Endothelial cell of umbilical vein (primary cell): Measurements from ENCODE around the gene ADAM23. TPM values are rescaled to one million over a fixed set of nuclear protein-coding genes. Genes with fewer than 3 reads are reported as not detected.

Experiments used
- BruUV-seq: library from RNA; stranded (reverse); fragments of 400-500 nt; replicated peaks from 2 replicates; lab custom pipeline; 2021; lab: Mats Ljungman, UMichigan
- CTCF ChIA-PET: fragments of 300-600, 350-600 bp; sonication (Branson Sonifier 250); formaldehyde crosslinking; loops from one replicate; lab custom pipeline; 2021; ENCODE audit warnings: antibody characterized with exemption, inconsistent platforms; lab: Charles Lee
- POLR2A ChIA-PET: fragments of 300-600, 350-600 bp; sonication (Branson Sonifier 250); formaldehyde crosslinking; loops from one replicate; lab custom pipeline; 2021; ENCODE audit warnings: antibody characterized with exemption, inconsistent platforms; lab: Charles Lee
- DNase-seq: peaks from one replicate; pipeline ENCODE4 v3.0.0-alpha.2; 2011; ENCODE audit warnings: low read depth, low spot score
- FAIRE-seq: peaks from 2 replicates; lab custom pipeline; 2011; peaks lifted over from hg19 to GRCh38; lab: Jason Lieb, UNC
- H2AFZ ChIP-seq: 2 replicates; pipeline ENCODE4 v1.6.0; 2012; ENCODE audit warnings: low read depth, low read length, control low read depth, inconsistent platforms
- H3K27ac ChIP-seq: 2 replicates; pipeline ENCODE4 v1.5.1; 2011; ENCODE audit warnings: low read depth, mild to moderate bottlenecking, control low read depth, low read length, moderate library complexity; ENCODE audit not compliant: insufficient read depth
- H3K27me3 ChIP-seq, 2 experiments: 2 replicates each; pipeline versions ENCODE4 v1.6.0 to v1.6.1; 2011; ENCODE audit warnings: low read length in 2 of 2, mixed read lengths in 1 of 2; ENCODE audit not compliant: control insufficient read depth in 2 of 2, insufficient read depth in 2 of 2
- H3K36me3 ChIP-seq, 2 experiments: 2 replicates in 1 of 2; 3 replicates in 1 of 2; pipeline ENCODE4 v1.5.1; 2011; ENCODE audit warnings: low read length in 2 of 2, mild to moderate bottlenecking in 1 of 2, moderate library complexity in 1 of 2; ENCODE audit not compliant: control insufficient read depth in 2 of 2, insufficient read depth in 2 of 2; ENCODE audit errors: extremely low read depth in 1 of 2
- H3K4me1 ChIP-seq: 3 replicates; pipeline ENCODE4 v1.5.1; 2011; ENCODE audit warnings: mild to moderate bottlenecking, low read length; ENCODE audit not compliant: control insufficient read depth, insufficient read depth; ENCODE audit errors: extremely low read depth
- H3K4me2 ChIP-seq: 2 replicates; pipeline ENCODE4 v1.6.1; 2011; ENCODE audit warnings: low read length, control low read depth, mixed read lengths; ENCODE audit not compliant: insufficient read depth
- H3K4me3 ChIP-seq, 3 experiments: fragments of 200-600 bp in 1 of 3; sonication (generic), shearing (Covaris generic) in 1 of 3; replicated peaks in 1 of 3; 2 replicates each; pipeline ENCODE4 v1.5.1; 2011 to 2016; ENCODE audit warnings: control low read depth in 3 of 3, low read length in 3 of 3, mild to moderate bottlenecking in 2 of 3, inconsistent platforms in 1 of 3, low read depth in 1 of 3, moderate library complexity in 1 of 3; ENCODE audit not compliant: insufficient read depth in 1 of 3
- H3K79me2 ChIP-seq: 2 replicates; pipeline ENCODE4 v1.6.0; 2012; ENCODE audit warnings: low read length, inconsistent platforms; ENCODE audit not compliant: control insufficient read depth, insufficient read depth
- H3K9ac ChIP-seq: replicated peaks from 2 replicates; pipeline ENCODE3; 2011; ENCODE audit warnings: low read length, control low read depth; ENCODE audit not compliant: insufficient read depth; ENCODE audit errors: extremely low read depth
- H3K9me1 ChIP-seq: replicated peaks from 3 replicates; pipeline ENCODE4 v1.6.0; 2011; ENCODE audit warnings: mild to moderate bottlenecking, low read length; ENCODE audit not compliant: control insufficient read depth, insufficient read depth; ENCODE audit errors: extremely low read depth
- H3K9me3 ChIP-seq: replicated peaks from 2 replicates; pipeline ENCODE4 v1.5.1; 2012; ENCODE audit warnings: low read length, inconsistent platforms; ENCODE audit not compliant: control insufficient read depth, insufficient read depth
- H4K20me1 ChIP-seq: replicated peaks from 2 replicates; pipeline ENCODE3; 2011; ENCODE audit warnings: mild to moderate bottlenecking, low read length; ENCODE audit not compliant: control insufficient read depth, insufficient read depth; ENCODE audit errors: extremely low read depth
- EZH2 ChIP-seq: IDR thresholded peaks from 2 replicates; pipeline ENCODE4 v1.6.1; 2012; ENCODE audit warnings: borderline replicate concordance, low read depth, mild to moderate bottlenecking, moderate library complexity, low read length, inconsistent platforms; ENCODE audit not compliant: severe bottlenecking
- FOS ChIP-seq: IDR thresholded peaks from 2 replicates; pipeline ENCODE4 v1.6.1; 2011; ENCODE audit warnings: mild to moderate bottlenecking, low read length, moderate library complexity, borderline replicate concordance; ENCODE audit not compliant: insufficient read depth
- GATA2 ChIP-seq: IDR thresholded peaks from 2 replicates; pipeline ENCODE4 v1.7.0; 2011; ENCODE audit warnings: low read depth, mild to moderate bottlenecking, moderate library complexity, mixed read lengths, low read length; ENCODE audit not compliant: insufficient read length, insufficient read depth
- JUN ChIP-seq: IDR thresholded peaks from 2 replicates; pipeline ENCODE4 v1.6.1; 2011; ENCODE audit warnings: borderline replicate concordance, low read depth; ENCODE audit not compliant: insufficient read length, insufficient read depth
- MYC ChIP-seq: IDR thresholded peaks from one replicate; pipeline ENCODE4 v1.6.1; 2011; ENCODE audit warnings: mild to moderate bottlenecking, low read depth, low read length
- POLR2A ChIP-seq: IDR thresholded peaks from 2 replicates; pipeline ENCODE4 v1.6.1; 2012; ENCODE audit warnings: low read depth, mild to moderate bottlenecking, control low read depth, low read length
- POLR2AphosphoS5 ChIP-seq: IDR thresholded peaks from 2 replicates; pipeline ENCODE4 v1.6.1; 2012; ENCODE audit warnings: low read depth, mild to moderate bottlenecking, control low read depth, low read length, moderate library complexity; ENCODE audit not compliant: insufficient read depth
- dilution Hi-C: fragments of 300-500 bp; cut with MboI; formaldehyde crosslinking; loops from one replicate; pipeline ENCODE4 v1.15.0; 2019; ENCODE audit warnings: low sequenced_read_pairs; ENCODE audit not compliant: extremely low pct_ligation_motif_present
- intact Hi-C: fragments of 100-400 bp; cut with micrococcal nuclease; formaldehyde crosslinking; loops from one replicate; pipeline ENCODE4 v1.10.0; 2022
- polyA plus RNA-seq, 4 experiments: library from polyadenylated mRNA; depleted of rRNA in 3 of 4; stranded (reverse) in 3 of 4; unstranded in 1 of 4; fragments of >200 nt; gene quantifications; 2 replicates each; pipeline versions ENCODE4 v1.2.1 to v1.2.3, GENCODE V29; 2011 to 2012; ENCODE audit warnings: missing spikeins in 1 of 4
- total RNA-seq: library from RNA; stranded (reverse); gene quantifications from 2 replicates; pipeline ENCODE4 v1.2.3, GENCODE V29; 2021
- TF ChIP-seq, protein P1 (sequence below), 2 donors: IDR thresholded peaks; 1 replicate in 1 of 2; 2 replicates in 1 of 2; pipeline ENCODE4 v1.5.1; 2011; ENCODE audit warnings: low read length in 2 of 2, mild to moderate bottlenecking in 2 of 2, moderate library complexity in 2 of 2, control low read depth in 1 of 2, inconsistent platforms in 1 of 2, low read depth in 1 of 2; ENCODE audit not compliant: insufficient read depth in 1 of 2; ENCODE audit errors: extremely low read depth in 1 of 2
- TF ChIP-seq, protein P2 (sequence below): IDR thresholded peaks from 2 replicates; pipeline ENCODE4 v1.6.1; 2011; ENCODE audit not compliant: insufficient read depth, insufficient read length

Gene ADAM23
- total and polyA plus RNA-seq, 2 donors (not counting 3 experiments of a cell fraction or from before 2014, with no cell fraction given) = 20.6 to 38.5 TPM

DNA sequence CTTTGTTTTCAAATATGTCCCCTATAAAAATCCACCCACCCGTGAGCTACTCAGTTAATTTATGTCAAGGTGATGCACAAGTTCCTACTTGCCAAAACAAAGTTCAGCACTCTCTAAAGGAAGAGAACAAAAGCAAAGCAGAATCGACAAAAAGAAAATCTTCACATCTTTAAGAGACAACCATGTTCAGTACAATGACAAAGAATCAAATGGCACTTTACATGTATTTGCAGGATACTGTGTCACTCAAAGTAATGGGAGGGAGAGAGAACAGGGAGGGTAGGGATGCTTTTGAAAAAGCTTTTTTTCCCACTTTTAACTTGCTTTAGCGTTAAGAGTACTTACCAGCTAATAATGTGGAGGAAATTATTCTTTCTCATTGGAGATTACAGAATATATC, 159.9 kb downstream of the ADAM23 start:
- DNase-seq (no peak), FAIRE-seq (no peak)
- ChIA-PET POLR2A (no interaction called here), CTCF (interaction anchor here (1.2 kb wide), 1 partner anchor 27 kb away, joined by 3 read pairs; no protein-coding TSS in a partner anchor)
- TF ChIP-seq, protein P1, sequence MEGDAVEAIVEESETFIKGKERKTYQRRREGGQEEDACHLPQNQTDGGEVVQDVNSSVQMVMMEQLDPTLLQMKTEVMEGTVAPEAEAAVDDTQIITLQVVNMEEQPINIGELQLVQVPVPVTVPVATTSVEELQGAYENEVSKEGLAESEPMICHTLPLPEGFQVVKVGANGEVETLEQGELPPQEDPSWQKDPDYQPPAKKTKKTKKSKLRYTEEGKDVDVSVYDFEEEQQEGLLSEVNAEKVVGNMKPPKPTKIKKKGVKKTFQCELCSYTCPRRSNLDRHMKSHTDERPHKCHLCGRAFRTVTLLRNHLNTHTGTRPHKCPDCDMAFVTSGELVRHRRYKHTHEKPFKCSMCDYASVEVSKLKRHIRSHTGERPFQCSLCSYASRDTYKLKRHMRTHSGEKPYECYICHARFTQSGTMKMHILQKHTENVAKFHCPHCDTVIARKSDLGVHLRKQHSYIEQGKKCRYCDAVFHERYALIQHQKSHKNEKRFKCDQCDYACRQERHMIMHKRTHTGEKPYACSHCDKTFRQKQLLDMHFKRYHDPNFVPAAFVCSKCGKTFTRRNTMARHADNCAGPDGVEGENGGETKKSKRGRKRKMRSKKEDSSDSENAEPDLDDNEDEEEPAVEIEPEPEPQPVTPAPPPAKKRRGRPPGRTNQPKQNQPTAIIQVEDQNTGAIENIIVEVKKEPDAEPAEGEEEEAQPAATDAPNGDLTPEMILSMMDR (IDR thresholded peaks at IDR 0.05; ENCODE audit: extremely low read depth in 1 of 2, insufficient read depth in 1 of 2, low read depth in 1 of 2, low read length in 2 of 2) = no peak
- TF ChIP-seq POLR2A (no peak), EZH2 (no peak), MYC (no peak), GATA2 (no peak), FOS (no peak), JUN (no peak), POLR2AphosphoS5 (no peak)
- TF ChIP-seq, protein P2, sequence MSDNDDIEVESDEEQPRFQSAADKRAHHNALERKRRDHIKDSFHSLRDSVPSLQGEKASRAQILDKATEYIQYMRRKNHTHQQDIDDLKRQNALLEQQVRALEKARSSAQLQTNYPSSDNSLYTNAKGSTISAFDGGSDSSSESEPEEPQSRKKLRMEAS = no peak
- no peak overlapping the region for H3K4me3 ChIP-seq
- H3K36me3 ChIP-seq = no peaks in the 10 kb centered on the region
- intact Hi-C loops = no loop called here
- no peaks in the 10 kb centered on the region for H3K9me3 ChIP-seq
- H3K4me1 ChIP-seq = no peaks in the 10 kb centered on the region
- dilution Hi-C loops = no loop called here
- H3K4me2 ChIP-seq = no peak overlapping the region
- no peak overlapping the region for H2AFZ ChIP-seq
- no peaks in the 10 kb centered on the region for H3K9me1 ChIP-seq
- H3K27ac ChIP-seq = no peak overlapping the region
- H3K9ac ChIP-seq = no peak overlapping the region
- no TSS peak for BruUV-seq
- no peaks in the 10 kb centered on the region for H3K27me3 ChIP-seq
- H3K79me2 ChIP-seq = no peaks in the 10 kb centered on the region
- H4K20me1 ChIP-seq = no peaks in the 10 kb centered on the region
